ENCODE data around the gene FRMD1. TPM values are rescaled to one million over a fixed set of nuclear protein-coding genes. Genes with fewer than 3 reads are reported as not detected.

The FRMD1 gene
- total RNA-seq, 1 donor from 2014 or later, result 0.09 TPM

GRCh38 chr6:168124921-168125320 is 45.9 kb upstream of the FRMD1 start:
- Histone ChIP-seq H3K9me3 (no peaks in the 10 kb centered on the region), H3K27me3 (no peaks in the 10 kb centered on the region), H3K36me3 (no peaks in the 10 kb centered on the region), H3K4me1 (no peaks in the 10 kb centered on the region), H3K4me3 (no peak overlapping the region), H3K27ac (no peak overlapping the region)
- DNase-seq, result no peak
- TF ChIP-seq, protein P1, sequence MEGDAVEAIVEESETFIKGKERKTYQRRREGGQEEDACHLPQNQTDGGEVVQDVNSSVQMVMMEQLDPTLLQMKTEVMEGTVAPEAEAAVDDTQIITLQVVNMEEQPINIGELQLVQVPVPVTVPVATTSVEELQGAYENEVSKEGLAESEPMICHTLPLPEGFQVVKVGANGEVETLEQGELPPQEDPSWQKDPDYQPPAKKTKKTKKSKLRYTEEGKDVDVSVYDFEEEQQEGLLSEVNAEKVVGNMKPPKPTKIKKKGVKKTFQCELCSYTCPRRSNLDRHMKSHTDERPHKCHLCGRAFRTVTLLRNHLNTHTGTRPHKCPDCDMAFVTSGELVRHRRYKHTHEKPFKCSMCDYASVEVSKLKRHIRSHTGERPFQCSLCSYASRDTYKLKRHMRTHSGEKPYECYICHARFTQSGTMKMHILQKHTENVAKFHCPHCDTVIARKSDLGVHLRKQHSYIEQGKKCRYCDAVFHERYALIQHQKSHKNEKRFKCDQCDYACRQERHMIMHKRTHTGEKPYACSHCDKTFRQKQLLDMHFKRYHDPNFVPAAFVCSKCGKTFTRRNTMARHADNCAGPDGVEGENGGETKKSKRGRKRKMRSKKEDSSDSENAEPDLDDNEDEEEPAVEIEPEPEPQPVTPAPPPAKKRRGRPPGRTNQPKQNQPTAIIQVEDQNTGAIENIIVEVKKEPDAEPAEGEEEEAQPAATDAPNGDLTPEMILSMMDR (IDR thresholded peaks at IDR 0.05), result no peak
- intact Hi-C loops (cut with DNase I), result no loop called here
- no peak for ATAC-seq

DNA sequence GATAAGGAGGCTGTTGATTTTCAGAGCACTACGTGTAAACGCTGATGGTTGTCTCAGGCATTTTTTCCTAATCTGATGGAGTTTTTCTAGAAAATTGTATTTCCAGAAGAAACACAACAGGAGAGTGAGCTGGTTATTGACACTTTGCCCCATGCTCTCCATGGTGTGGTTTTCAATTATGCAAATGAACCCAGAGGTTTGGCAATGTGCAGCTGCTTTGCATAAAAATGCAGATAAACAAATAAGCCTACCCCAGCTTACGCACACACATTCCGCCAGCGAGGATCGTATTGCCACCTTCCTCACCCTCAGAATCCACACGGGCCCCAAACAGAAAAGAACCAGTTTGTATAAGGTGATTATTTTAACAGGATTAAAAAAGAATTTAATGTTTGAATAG is 45.1 kb upstream of the FRMD1 start:
- Histone ChIP-seq H3K27ac (no peak overlapping the region), H3K27me3 (no peaks in the 10 kb centered on the region), H3K9me3 (no peaks in the 10 kb centered on the region), H3K4me3 (no peak overlapping the region), H3K4me1 (no peaks in the 10 kb centered on the region), H3K36me3 (no peaks in the 10 kb centered on the region)
- intact Hi-C loops (cut with DNase I), result no loop called here
- DNase-seq (no peak), ATAC-seq (no peak)
- TF ChIP-seq, protein P1 (IDR thresholded peaks at IDR 0.05), result no peak

- ATAC-seq, result no peak
- H3K4me1 ChIP-seq, result no peaks in the 10 kb centered on the region
- no peaks in the 10 kb centered on the region for H3K36me3 ChIP-seq
- DNase-seq, result no peak
- no peaks in the 10 kb centered on the region for H3K9me3 ChIP-seq
- TF ChIP-seq, protein P1 (IDR thresholded peaks at IDR 0.05), result no peak
- no peaks in the 10 kb centered on the region for H3K27me3 ChIP-seq
- H3K27ac ChIP-seq, result no peak overlapping the region
- intact Hi-C loops (cut with DNase I), result no loop called here
- no peak overlapping the region for H3K4me3 ChIP-seq
Observed at GRCh38 chr6:168123165-168123911, 44.3 kb upstream of the FRMD1 start.

- Histone ChIP-seq H3K36me3 (no peaks in the 10 kb centered on the region), H3K9me3 (no peaks in the 10 kb centered on the region), H3K27me3 (no peaks in the 10 kb centered on the region), H3K4me1 (no peaks in the 10 kb centered on the region), H3K4me3 (no peak overlapping the region), H3K27ac (no peak overlapping the region)
- no peak for DNase-seq
- TF ChIP-seq, protein P1 (IDR thresholded peaks at IDR 0.05), result no peak
- no peak for ATAC-seq
- intact Hi-C loops (cut with DNase I), result no loop called here
Observed at GRCh38 chr6:168122521-168122920, 43.5 kb upstream of the FRMD1 start.

DNA sequence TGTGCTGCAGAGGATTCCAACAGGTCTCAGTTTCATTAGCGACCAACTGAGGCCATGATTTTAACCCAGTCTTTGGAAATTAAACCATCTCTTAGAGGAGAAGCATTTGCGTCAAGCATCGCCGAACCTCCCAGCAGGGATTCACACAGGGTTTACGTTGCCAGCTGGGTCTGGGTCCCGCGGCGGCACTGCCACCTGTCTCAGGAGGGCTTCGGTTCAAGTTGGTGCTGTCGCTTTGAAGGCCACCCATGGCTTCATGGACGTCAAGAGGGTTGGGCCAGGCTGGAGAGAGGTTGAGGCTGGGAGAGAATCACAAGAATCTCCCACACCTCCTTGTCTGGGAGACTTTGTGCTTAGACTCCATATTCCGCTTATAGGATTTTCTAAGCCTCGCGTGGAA is 43.0 kb upstream of the FRMD1 start:
- H3K4me3 ChIP-seq, result no peak overlapping the region
- no peak overlapping the region for H3K27ac ChIP-seq
- TF ChIP-seq, protein P1 (IDR thresholded peaks at IDR 0.05), result no peak
- no peaks in the 10 kb centered on the region for H3K4me1 ChIP-seq
- DNase-seq, result no peak
- ATAC-seq, result no peak
- intact Hi-C loops (cut with DNase I), result no loop called here
- H3K27me3 ChIP-seq, result no peaks in the 10 kb centered on the region
- H3K9me3 ChIP-seq, result no peaks in the 10 kb centered on the region
- H3K36me3 ChIP-seq, result no peaks in the 10 kb centered on the region

GRCh38 chr6:168121303-168121665 is 42.3 kb upstream of the FRMD1 start:
- TF ChIP-seq, protein P1 (IDR thresholded peaks at IDR 0.05), result no peak
- intact Hi-C loops (cut with DNase I), result no loop called here

More at GRCh38 chr6:168121303-168121665, 42.3 kb upstream of the FRMD1 start:
- DNase-seq (no peak), ATAC-seq (no peak)
- no peaks in the 10 kb centered on the region for H3K9me3 ChIP-seq
- H3K27ac ChIP-seq, result no peak overlapping the region
- no peaks in the 10 kb centered on the region for H3K36me3 ChIP-seq
- H3K4me3 ChIP-seq, result no peak overlapping the region
- H3K4me1 ChIP-seq, result no peaks in the 10 kb centered on the region
- H3K27me3 ChIP-seq, result no peaks in the 10 kb centered on the region

Measured in upper lobe of right lung (tissue), 1 donor.